PC-3 (cell line): Measurements from ENCODE around the gene COL1A2. TPM values are rescaled to one million over a fixed set of nuclear protein-coding genes. Genes with fewer than 3 reads are reported as not detected.

Source experiments
- ATAC-seq: fragments of 200-7000 bp; cut with Tn5 transposase; 2 replicates; pipeline ENCODE4 v1.9.1; 2020; ENCODE audit warnings: mild to moderate bottlenecking, moderate library complexity
- BruUV-seq: library from RNA; stranded (reverse); fragments of 400-500 nt; replicated peaks from 2 replicates; lab custom pipeline; 2021; lab: Mats Ljungman, UMichigan
- CTCF ChIA-PET: fragments of 300-600 bp; sonication (Branson Sonifier 250); formaldehyde crosslinking; loops from one replicate; lab custom pipeline; 2022; ENCODE audit warnings: antibody characterized with exemption; lab: Charles Lee
- POLR2A ChIA-PET: fragments of 300-600 bp; sonication (Branson Sonifier 250); formaldehyde crosslinking; loops from one replicate; lab custom pipeline; 2022; ENCODE audit warnings: antibody characterized with exemption; ENCODE audit not compliant: unreplicated experiment; lab: Charles Lee
- DNase-seq: peaks from one replicate; pipeline ENCODE4 v3.0.0-alpha.2; 2015
- H2AFZ ChIP-seq: fragments of 300-600 bp; sonication (generic); 2 replicates; pipeline ENCODE4 v1.6.0; 2016; ENCODE audit warnings: antibody characterized with exemption, low read length
- H3F3A ChIP-seq: fragments of 300-600 bp; sonication (generic); one replicate; pipeline ENCODE4 v1.6.0; 2017; ENCODE audit warnings: antibody characterized with exemption, low read length, control low read depth, mild to moderate bottlenecking; ENCODE audit not compliant: unreplicated experiment
- H3K27ac ChIP-seq: fragments of 300-600 bp; sonication (generic); 2 replicates; pipeline ENCODE4 v1.5.1; 2016; ENCODE audit warnings: mild to moderate bottlenecking, low read length
- H3K27me3 ChIP-seq: fragments of 300-600 bp; sonication (generic); 2 replicates; pipeline ENCODE4 v1.6.1; 2016; ENCODE audit warnings: low read length, mixed read lengths
- H3K36me3 ChIP-seq: fragments of 300-600 bp; sonication (generic); 2 replicates; pipeline ENCODE4 v1.6.1; 2016; ENCODE audit warnings: low read depth, mixed run types, low read length, mixed read lengths
- H3K4me1 ChIP-seq: fragments of 300-600 bp; sonication (generic); 2 replicates; pipeline ENCODE4 v1.5.1; 2016; ENCODE audit warnings: low read length; ENCODE audit not compliant: insufficient read depth
- H3K4me2 ChIP-seq: fragments of 300-600 bp; sonication (generic); 2 replicates; pipeline ENCODE4 v1.6.0; 2016; ENCODE audit warnings: low read length
- H3K4me3 ChIP-seq: fragments of 300-600 bp; sonication (generic); 2 replicates; pipeline ENCODE4 v1.5.1; 2016; ENCODE audit warnings: mild to moderate bottlenecking, low read length, mixed read lengths
- H3K79me2 ChIP-seq: fragments of 300-600 bp; sonication (generic); 2 replicates; pipeline ENCODE4 v1.6.1; 2017; ENCODE audit warnings: low read length, mixed read lengths
- H3K9ac ChIP-seq: fragments of 300-600 bp; sonication (generic); 2 replicates; pipeline ENCODE4 v1.6.0; 2016; ENCODE audit warnings: mild to moderate bottlenecking, low read length
- H3K9me2 ChIP-seq: fragments of 300-600 bp; sonication (generic); replicated peaks from 2 replicates; pipeline ENCODE4 v1.6.1; 2016; ENCODE audit warnings: mixed run types, low read length, mixed read lengths
- H3K9me3 ChIP-seq: fragments of 300-600 bp; sonication (generic); 2 replicates; pipeline ENCODE4 v1.6.1; 2016; ENCODE audit warnings: low read length, mixed read lengths
- H4K20me1 ChIP-seq: fragments of 300-600 bp; sonication (generic); 2 replicates; pipeline ENCODE4 v1.6.1; 2016; ENCODE audit warnings: low read length, mixed read lengths
- EZH2 ChIP-seq: fragments of 300-600 bp; sonication (generic); IDR thresholded peaks from one replicate; pipeline ENCODE4 v1.6.1; 2017; ENCODE audit warnings: antibody characterized with exemption, mild to moderate bottlenecking, low read length; ENCODE audit not compliant: unreplicated experiment
- EZH2phosphoT487 ChIP-seq: fragments of 300-600 bp; sonication (generic); IDR thresholded peaks from 2 replicates; pipeline ENCODE4 v1.6.1; 2018; ENCODE audit warnings: mild to moderate bottlenecking, antibody characterized with exemption, low read length, borderline replicate concordance
- intact Hi-C: fragments of 100-400 bp; cut with micrococcal nuclease; formaldehyde crosslinking; loops from 2 replicates; pipeline ENCODE4 v1.9.0; 2023
- total RNA-seq: library from RNA; depleted of rRNA; stranded (reverse); fragments of >200 nt; gene quantifications from 2 replicates; pipeline ENCODE4 v1.2.3, GENCODE V29; 2014
- TF ChIP-seq, protein P1 (sequence below): fragments of 300-600 bp; sonication (generic); conservative IDR thresholded peaks from 2 replicates; pipeline ENCODE4 v1.5.1; 2017; ENCODE audit warnings: antibody characterized with exemption, low read depth, mild to moderate bottlenecking, low read length

COL1A2 gene
- total RNA-seq, 1 experiment from 2014 or later: not detected

DNA sequence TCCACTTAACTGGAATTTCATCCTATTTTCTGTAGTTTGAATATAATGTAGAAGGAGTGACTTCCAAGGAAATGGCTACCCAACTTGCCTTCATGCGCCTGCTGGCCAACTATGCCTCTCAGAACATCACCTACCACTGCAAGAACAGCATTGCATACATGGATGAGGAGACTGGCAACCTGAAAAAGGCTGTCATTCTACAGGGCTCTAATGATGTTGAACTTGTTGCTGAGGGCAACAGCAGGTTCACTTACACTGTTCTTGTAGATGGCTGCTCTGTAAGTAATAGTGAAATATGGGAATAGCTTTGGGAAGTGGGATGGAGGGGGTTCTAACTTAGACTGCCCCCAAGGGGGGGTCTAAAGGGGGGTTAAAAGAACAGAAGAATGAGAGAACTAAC is 34.5 kb downstream of the COL1A2 start:
- no TSS peak for BruUV-seq
- ChIA-PET POLR2A (no interaction called here), CTCF (no interaction called here)
- Histone ChIP-seq H3K27me3 (no peaks in the 10 kb centered on the region), H3K4me3 (no peak overlapping the region), H3K4me2 (no peak overlapping the region), H3F3A (no peaks in the 10 kb centered on the region), H3K4me1 (no peaks in the 10 kb centered on the region), H3K9ac (no peak overlapping the region), H3K27ac (no peak overlapping the region), H3K9me3 (no peaks in the 10 kb centered on the region), H3K36me3 (no peaks in the 10 kb centered on the region), H4K20me1 (no peaks in the 10 kb centered on the region), H3K79me2 (no peaks in the 10 kb centered on the region), H2AFZ (no peak overlapping the region), H3K9me2 (no peaks in the 10 kb centered on the region)
- TF ChIP-seq EZH2phosphoT487 (no peak), EZH2 (no peak)
- TF ChIP-seq, protein P1, sequence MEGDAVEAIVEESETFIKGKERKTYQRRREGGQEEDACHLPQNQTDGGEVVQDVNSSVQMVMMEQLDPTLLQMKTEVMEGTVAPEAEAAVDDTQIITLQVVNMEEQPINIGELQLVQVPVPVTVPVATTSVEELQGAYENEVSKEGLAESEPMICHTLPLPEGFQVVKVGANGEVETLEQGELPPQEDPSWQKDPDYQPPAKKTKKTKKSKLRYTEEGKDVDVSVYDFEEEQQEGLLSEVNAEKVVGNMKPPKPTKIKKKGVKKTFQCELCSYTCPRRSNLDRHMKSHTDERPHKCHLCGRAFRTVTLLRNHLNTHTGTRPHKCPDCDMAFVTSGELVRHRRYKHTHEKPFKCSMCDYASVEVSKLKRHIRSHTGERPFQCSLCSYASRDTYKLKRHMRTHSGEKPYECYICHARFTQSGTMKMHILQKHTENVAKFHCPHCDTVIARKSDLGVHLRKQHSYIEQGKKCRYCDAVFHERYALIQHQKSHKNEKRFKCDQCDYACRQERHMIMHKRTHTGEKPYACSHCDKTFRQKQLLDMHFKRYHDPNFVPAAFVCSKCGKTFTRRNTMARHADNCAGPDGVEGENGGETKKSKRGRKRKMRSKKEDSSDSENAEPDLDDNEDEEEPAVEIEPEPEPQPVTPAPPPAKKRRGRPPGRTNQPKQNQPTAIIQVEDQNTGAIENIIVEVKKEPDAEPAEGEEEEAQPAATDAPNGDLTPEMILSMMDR: no peak
- intact Hi-C loops: no loop called here
- DNase-seq: no peak
- no peak for ATAC-seq

DNA sequence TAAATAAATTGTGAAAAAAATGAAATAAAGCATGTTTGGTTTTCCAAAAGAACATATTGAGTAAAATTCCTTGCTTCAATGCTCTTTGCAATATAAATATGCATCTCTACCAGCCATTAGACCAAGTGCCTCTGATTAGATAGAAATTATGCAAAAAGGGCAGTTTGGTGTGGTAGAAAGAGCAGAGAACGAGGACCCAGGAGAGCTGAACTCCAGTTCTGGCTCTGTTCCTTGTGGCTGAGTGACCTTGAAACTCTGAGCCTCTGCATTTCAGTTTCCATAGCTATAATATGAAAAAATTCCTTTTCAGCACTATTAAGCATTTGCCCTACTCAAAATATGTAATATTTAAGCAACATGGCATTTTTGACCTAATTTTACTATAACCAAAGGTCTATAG is 36.5 kb downstream of the COL1A2 start:
- POLR2A ChIA-PET: no interaction called here
- intact Hi-C loops: no loop called here
- no TSS peak for BruUV-seq

DNA sequence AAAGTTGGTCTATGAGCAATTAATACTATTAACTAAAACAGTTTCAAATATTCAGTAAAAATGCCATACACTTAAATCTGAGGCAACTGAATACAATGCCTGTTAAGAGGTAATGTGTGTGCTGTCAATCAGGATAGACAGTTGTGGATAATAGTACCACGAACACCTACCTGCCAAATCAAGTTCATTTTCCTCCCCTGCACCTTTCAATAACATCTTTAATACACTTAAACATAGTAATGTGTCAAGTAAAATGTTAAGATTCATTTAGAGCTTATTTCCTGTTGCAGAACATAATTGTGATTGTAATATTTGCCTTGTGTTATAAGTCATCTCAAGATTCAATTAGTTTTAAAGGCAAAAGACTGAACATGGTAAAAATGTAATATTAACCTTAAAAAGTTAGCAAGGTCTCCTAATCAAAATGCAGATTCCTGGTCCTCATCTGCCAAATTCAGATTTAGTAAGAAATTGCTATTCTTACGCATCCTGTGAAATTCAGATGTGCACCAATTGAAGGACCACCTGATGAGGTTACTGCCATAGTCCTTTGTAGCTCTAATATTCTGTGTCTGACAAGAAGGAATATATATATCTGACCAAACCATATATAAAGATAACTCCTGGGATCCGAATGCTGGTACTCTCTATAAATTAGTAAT is 37.1 kb downstream of the COL1A2 start:
- no peak for DNase-seq
- Histone ChIP-seq H2AFZ (no peak overlapping the region), H3K9me3 (no peaks in the 10 kb centered on the region), H3K4me3 (no peak overlapping the region), H3K79me2 (no peaks in the 10 kb centered on the region), H3K4me2 (no peak overlapping the region), H3K27me3 (no peaks in the 10 kb centered on the region), H3K9ac (no peak overlapping the region), H3K9me2 (no peaks in the 10 kb centered on the region), H3K36me3 (no peaks in the 10 kb centered on the region), H4K20me1 (no peaks in the 10 kb centered on the region), H3K27ac (no peak overlapping the region), H3F3A (no peaks in the 10 kb centered on the region), H3K4me1 (no peaks in the 10 kb centered on the region)
- no peak for ATAC-seq
- CTCF ChIA-PET: no interaction called here
- intact Hi-C loops: no loop called here
- no TSS peak for BruUV-seq
- POLR2A ChIA-PET: no interaction called here
- TF ChIP-seq, protein P1: no peak
- TF ChIP-seq EZH2phosphoT487: no peak
- no peak for TF ChIP-seq EZH2

More for the DNA sequence above, 36.5 kb downstream of the COL1A2 start:
- Histone ChIP-seq H3K4me2 (no peak overlapping the region), H3K27me3 (no peaks in the 10 kb centered on the region), H2AFZ (no peak overlapping the region), H3K4me3 (no peak overlapping the region), H3K9me2 (no peaks in the 10 kb centered on the region), H3K9ac (no peak overlapping the region), H3K79me2 (no peaks in the 10 kb centered on the region), H3F3A (no peaks in the 10 kb centered on the region), H3K4me1 (no peaks in the 10 kb centered on the region), H3K27ac (no peak overlapping the region), H4K20me1 (no peaks in the 10 kb centered on the region), H3K36me3 (no peaks in the 10 kb centered on the region), H3K9me3 (no peaks in the 10 kb centered on the region)
- DNase-seq: no peak
- TF ChIP-seq, protein P1: no peak
- TF ChIP-seq EZH2phosphoT487: no peak
- no peak for TF ChIP-seq EZH2
- no peak for ATAC-seq
- CTCF ChIA-PET: no interaction called here
